OCI-LY1 (cell line): ENCODE measurements around the gene ROR1.

Experiments
- CTCF ChIP-seq: fragments of 200-600 bp; sonication (generic), shearing (Covaris generic); IDR thresholded peaks from 2 replicates; pipeline ENCODE4 v1.5.1; 2017; ENCODE audit warnings: mild to moderate bottlenecking, antibody characterized with exemption, low read length, moderate library complexity, mixed read lengths
- EZH2 ChIP-seq: fragments of 200-600 bp; sonication (generic), shearing (Covaris generic); IDR thresholded peaks from 2 replicates; pipeline ENCODE4 v1.8.0; 2017; ENCODE audit warnings: borderline replicate concordance, mixed run types, mild to moderate bottlenecking, antibody characterized with exemption, low read length, moderate library complexity, mixed read lengths

GRCh38 chr1:63757334-63757733 lies 16.5 kb upstream of the ROR1 start:
- TF ChIP-seq CTCF (no peak), EZH2 (no peak)
